Spleen (tissue), 11 donors: ENCODE measurements around the gene CDKL1. TPM values are rescaled to one million over a fixed set of nuclear protein-coding genes. Genes with fewer than 3 reads are reported as not detected.

Experiments used
- DNase-seq: peaks from one replicate; pipeline ENCODE4 v3.0.0-alpha.2; 2020
- H3K27ac ChIP-seq, 8 donors: fragments of 200-600 bp; sonication (generic) in 7 of 8; 1 replicate in 4 of 8; 2 replicates in 4 of 8; pipeline versions ENCODE4 v1.5.0 to v1.8.0; 2016 to 2021; ENCODE audit warnings: inconsistent platforms in 4 of 8, mild to moderate bottlenecking in 4 of 8, moderate library complexity in 1 of 8
- H3K27me3 ChIP-seq, 7 donors: fragments of 200-600 bp; sonication (generic) in 6 of 7; replicated peaks in 1 of 7; 1 replicate in 4 of 7; 2 replicates in 3 of 7; pipeline versions ENCODE4 v1.5.0 to v1.8.0; 2016 to 2021; ENCODE audit warnings: inconsistent platforms in 3 of 7, mild to moderate bottlenecking in 1 of 7
- H3K36me3 ChIP-seq, 6 donors: fragments of 200-600 bp; sonication (generic) in 5 of 6; 1 replicate in 4 of 6; 2 replicates in 2 of 6; pipeline versions ENCODE4 v1.5.0 to v1.8.0; 2016 to 2021; ENCODE audit warnings: inconsistent platforms in 2 of 6
- H3K4me1 ChIP-seq, 6 donors: fragments of 200-600 bp; sonication (generic) in 5 of 6; 1 replicate in 3 of 6; 2 replicates in 3 of 6; pipeline versions ENCODE4 v1.5.0 to v1.8.0; 2016 to 2021; ENCODE audit warnings: inconsistent platforms in 3 of 6
- H3K4me3 ChIP-seq, 8 donors: fragments of 200-600 bp; sonication (generic) in 7 of 8; 1 replicate in 4 of 8; 2 replicates in 4 of 8; pipeline versions ENCODE4 v1.5.0 to v1.8.0; 2016 to 2021; ENCODE audit warnings: inconsistent platforms in 4 of 8, mild to moderate bottlenecking in 4 of 8, moderate library complexity in 2 of 8
- H3K9me3 ChIP-seq, 8 donors: fragments of 200-600 bp; sonication (generic) in 7 of 8; 1 replicate in 4 of 8; 2 replicates in 4 of 8; pipeline versions ENCODE4 v1.5.0 to v1.8.0; 2016 to 2021; ENCODE audit warnings: inconsistent platforms in 4 of 8
- POLR2A ChIP-seq, 3 donors: fragments of 450-650 bp; IDR thresholded peaks; one replicate each; pipeline ENCODE4 v1.5.1; 2017; ENCODE audit warnings: antibody characterized with exemption in 3 of 3, mild to moderate bottlenecking in 1 of 3
- POLR2AphosphoS5 ChIP-seq, 3 donors: sonication (generic); formaldehyde crosslinking; IDR thresholded peaks; one replicate each; pipeline ENCODE4 v1.5.1; 2017; ENCODE audit warnings: antibody characterized with exemption in 3 of 3
- WGBS, 5 donors: extraction: QIAGEN DNeasy Blood & Tissue Kit in 3 of 5; methylation state at CpG; one replicate each; pipeline versions ENCODE4 v1.1.5 to v1.1.7; 2013 to 2018; 5-methylcytosine and 5-hydroxymethylcytosine counted together
- intact Hi-C: fragments of 100-400 bp; cut with DNase I; formaldehyde crosslinking; loops from one replicate; pipeline ENCODE4 v1.15.0; 2023; ENCODE audit warnings: low total_unique reads
- polyA plus RNA-seq, 3 donors: library from polyadenylated mRNA; stranded (reverse); fragments of 200-250 nt; gene quantifications; one replicate each; pipeline ENCODE4 v1.2.1, GENCODE V29; 2013
- total RNA-seq, 7 donors: library from RNA; depleted of rRNA in 3 of 7; stranded (reverse); fragments of >200 nt in 3 of 7; fragmentation: NEBNext Ultra II Directional in 4 of 7; extraction: Animal tissue kit (Norgen Biotek cat#: 25700) in 4 of 7; gene quantifications; one replicate each; pipeline versions ENCODE4 v1.1.0 to v1.2.1, GENCODE V29; 2016 to 2021
- TF ChIP-seq, protein P1 (sequence below), 11 experiments: fragments of 200-600 bp in 7 of 11; fragments of 450-650 bp in 4 of 11; sonication (generic) in 4 of 11; IDR thresholded peaks in 8 of 11; conservative IDR thresholded peaks in 3 of 11; 1 replicate in 7 of 11; 2 replicates in 4 of 11; pipeline versions ENCODE4 v1.4.0 to v1.8.0; 2016 to 2021; ENCODE audit warnings: antibody characterized with exemption in 11 of 11, inconsistent platforms in 4 of 11, mild to moderate bottlenecking in 1 of 11
- donor health status: healthy with polysubstance abuse.
- donor health status: DM: no; HTN: no; CAD: no; lungs with moderate emphysema.
- donor health status: DM: no; HTN: no; CAD: no.
- donor health status: Bipolar disorder and iron deficiency.
- donor health status: healthy.
- donor health status: DM: no; HTN: no; CAD: no.
- donor health status: DM: yes; HTN: yes; CAD: no.

Gene CDKL1
- total and polyA plus RNA-seq, 10 donors, result 1.7 to 310 (median 17.6) TPM

GRCh38 chr14:50311337-50311971, 85.2 kb downstream of the CDKL1 start:
- no peak for DNase-seq

GRCh38 chr14:50310445-50310844, 86.2 kb downstream of the CDKL1 start:
- no peak for TF ChIP-seq POLR2A (IDR thresholded peaks at IDR 0.05)
- no peak for TF ChIP-seq POLR2AphosphoS5 (IDR thresholded peaks at IDR 0.05)
- TF ChIP-seq, protein P1, sequence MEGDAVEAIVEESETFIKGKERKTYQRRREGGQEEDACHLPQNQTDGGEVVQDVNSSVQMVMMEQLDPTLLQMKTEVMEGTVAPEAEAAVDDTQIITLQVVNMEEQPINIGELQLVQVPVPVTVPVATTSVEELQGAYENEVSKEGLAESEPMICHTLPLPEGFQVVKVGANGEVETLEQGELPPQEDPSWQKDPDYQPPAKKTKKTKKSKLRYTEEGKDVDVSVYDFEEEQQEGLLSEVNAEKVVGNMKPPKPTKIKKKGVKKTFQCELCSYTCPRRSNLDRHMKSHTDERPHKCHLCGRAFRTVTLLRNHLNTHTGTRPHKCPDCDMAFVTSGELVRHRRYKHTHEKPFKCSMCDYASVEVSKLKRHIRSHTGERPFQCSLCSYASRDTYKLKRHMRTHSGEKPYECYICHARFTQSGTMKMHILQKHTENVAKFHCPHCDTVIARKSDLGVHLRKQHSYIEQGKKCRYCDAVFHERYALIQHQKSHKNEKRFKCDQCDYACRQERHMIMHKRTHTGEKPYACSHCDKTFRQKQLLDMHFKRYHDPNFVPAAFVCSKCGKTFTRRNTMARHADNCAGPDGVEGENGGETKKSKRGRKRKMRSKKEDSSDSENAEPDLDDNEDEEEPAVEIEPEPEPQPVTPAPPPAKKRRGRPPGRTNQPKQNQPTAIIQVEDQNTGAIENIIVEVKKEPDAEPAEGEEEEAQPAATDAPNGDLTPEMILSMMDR (IDR thresholded peaks at IDR 0.05 in 8 of 11, conservative IDR thresholded peaks at IDR 0.05 in 3 of 11), result no peak

More at GRCh38 chr14:50311337-50311971, 85.2 kb downstream of the CDKL1 start:
- Histone ChIP-seq H3K27ac (peak overlapping the region; percentile 90 to 98 (median 93)), H3K4me1 (peaks cover 10 to 40% (median 21%) of the 10 kb centered on the region in 6 donors), H3K27me3 (no peaks in the 10 kb centered on the region), H3K4me3 (peak overlapping the region; percentile 68 to 96 (median 86)), H3K9me3 (no peaks in the 10 kb centered on the region), H3K36me3 (peaks cover 0 to 9% (median 0%) of the 10 kb centered on the region in 6 donors)
- TF ChIP-seq, protein P1 (IDR thresholded peaks at IDR 0.05 in 8 of 11, conservative IDR thresholded peaks at IDR 0.05 in 3 of 11), result peak in 6 of 11 experiments; percentile 27 to 50 (median 48)
- no peak for TF ChIP-seq POLR2AphosphoS5 (IDR thresholded peaks at IDR 0.05)
- intact Hi-C loops, result no loop called here
- 3 to 9% (median 5%) methylated on average over 12 to 18 of the region's 18 CpGs for WGBS, 5 donors

GRCh38 chr14:50308363-50308915, 88.2 kb downstream of the CDKL1 start:
- Histone ChIP-seq H3K9me3 (no peaks in the 10 kb centered on the region), H3K4me1 (peaks cover 7 to 34% (median 18%) of the 10 kb centered on the region in 6 donors), H3K36me3 (no peaks in the 10 kb centered on the region), H3K27me3 (no peaks in the 10 kb centered on the region), H3K4me3 (no peak overlapping the region), H3K27ac (no peak overlapping the region)
- TF ChIP-seq POLR2AphosphoS5 (IDR thresholded peaks at IDR 0.05), result no peak
- TF ChIP-seq, protein P1 (IDR thresholded peaks at IDR 0.05 in 8 of 11, conservative IDR thresholded peaks at IDR 0.05 in 3 of 11), result no peak
- TF ChIP-seq POLR2A (IDR thresholded peaks at IDR 0.05), result no peak
- no peak for DNase-seq
- intact Hi-C loops, result no loop called here
- 80 to 93% (median 87%) methylated on average over 4 of the region's 4 CpGs for WGBS, 5 donors

More at GRCh38 chr14:50310445-50310844, 86.2 kb downstream of the CDKL1 start:
- Histone ChIP-seq H3K27ac (no peak overlapping the region), H3K4me1 (peaks cover 10 to 40% (median 21%) of the 10 kb centered on the region in 6 donors), H3K36me3 (peaks cover 0 to 9% (median 0%) of the 10 kb centered on the region in 6 donors), H3K9me3 (no peaks in the 10 kb centered on the region), H3K4me3 (no peak overlapping the region), H3K27me3 (no peaks in the 10 kb centered on the region)
- WGBS, 5 donors, result 93 to 98% (median 95%) methylated on average over 4 of the region's 4 CpGs
- intact Hi-C loops, result no loop called here
- DNase-seq, result no peak

DNA sequence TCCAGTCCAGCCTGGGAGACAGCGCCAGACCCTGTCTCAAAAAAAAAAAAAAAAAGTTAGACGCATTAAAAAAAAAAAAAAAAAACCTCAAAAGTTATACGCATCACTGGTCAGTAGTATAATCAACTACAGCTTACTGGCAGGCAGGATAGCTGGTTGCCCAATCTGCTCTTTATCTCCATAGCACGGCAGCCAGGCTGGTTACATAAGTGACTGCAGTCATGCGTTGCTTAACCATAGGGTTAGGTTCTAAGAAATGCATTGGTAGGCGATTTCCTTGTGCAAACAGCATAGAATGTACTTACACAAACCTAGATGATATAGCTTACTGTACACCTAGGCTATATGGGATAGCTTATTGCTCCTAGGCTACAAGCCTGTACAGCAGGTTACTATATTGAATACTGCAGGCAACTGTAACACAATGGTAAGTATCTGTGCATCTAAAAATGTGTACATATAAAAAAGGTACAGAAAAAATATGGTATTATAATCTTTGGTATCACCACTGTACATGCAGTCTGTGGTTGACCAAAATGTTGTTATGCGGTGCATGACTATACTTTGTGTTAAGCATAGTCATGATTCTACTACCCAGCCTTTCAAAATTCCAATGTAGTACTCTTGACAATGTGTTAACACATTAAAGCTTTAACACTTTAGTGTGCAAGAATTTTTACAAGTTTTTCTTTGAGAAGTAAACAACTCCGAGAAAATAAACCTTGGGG, 92.8 kb downstream of the CDKL1 start:
- TF ChIP-seq, protein P1 (IDR thresholded peaks at IDR 0.05 in 8 of 11, conservative IDR thresholded peaks at IDR 0.05 in 3 of 11), result no peak
- TF ChIP-seq POLR2AphosphoS5 (IDR thresholded peaks at IDR 0.05), result peak in 1 of 3 donors; percentile 43
- no peak for DNase-seq
- no peaks in the 10 kb centered on the region for H3K9me3 ChIP-seq
- peaks cover 0 to 5% (median 0%) of the 10 kb centered on the region in 6 donors for H3K36me3 ChIP-seq
- no peaks in the 10 kb centered on the region for H3K27me3 ChIP-seq
- peaks cover 0 to 6% (median 0%) of the 10 kb centered on the region in 6 donors for H3K4me1 ChIP-seq
- intact Hi-C loops, result no loop called here
- WGBS, 5 donors, result 58 to 87% (median 72%) methylated on average over 8 of the region's 8 CpGs
- peak overlapping the region in 2 of 8 donors; percentile 32 to 43 for H3K27ac ChIP-seq
- no peak overlapping the region for H3K4me3 ChIP-seq
